ENCODE results near the gene C4orf46.

C4orf46 gene

DNA sequence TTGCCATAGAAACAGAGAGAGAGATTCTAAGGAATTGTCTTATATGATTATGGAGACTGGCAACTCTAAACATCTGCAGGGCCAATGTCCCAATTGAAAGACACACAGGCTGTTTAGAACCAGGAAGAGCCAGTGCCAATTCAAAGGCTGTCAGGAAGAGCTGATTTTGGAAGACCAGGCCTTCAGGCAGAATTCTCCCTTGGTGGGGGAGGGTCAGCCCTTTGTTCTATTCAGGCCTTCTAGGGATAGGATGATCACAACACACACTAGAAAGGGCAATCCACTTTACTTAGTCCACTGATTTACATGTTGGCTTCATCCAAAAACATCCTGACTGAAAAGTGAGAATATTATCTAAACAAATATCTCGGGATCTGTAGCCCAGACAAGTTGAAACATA, 15.2 kb downstream of the C4orf46 start (continued):
- TF ChIP-seq ZNF768 (tag by site-specific recombination; IDR thresholded peaks at IDR 0.05) (no peak), ZNF132 (tag by site-specific recombination; IDR thresholded peaks at IDR 0.05; ENCODE audit: borderline replicate concordance) (no peak), ZNF843 (tag by site-specific recombination; IDR thresholded peaks at IDR 0.05) (no peak), EGR2 (tag by site-specific recombination; IDR thresholded peaks at IDR 0.05; ENCODE audit: low read depth) (no peak), ZNF311 (tag by site-specific recombination; IDR thresholded peaks at IDR 0.05; ENCODE audit: borderline replicate concordance) (no peak), ZNF155 (tag by site-specific recombination; IDR thresholded peaks at IDR 0.05) (no peak), ZFP41 (tag by site-specific recombination; IDR thresholded peaks at IDR 0.05; ENCODE audit: borderline replicate concordance) (no peak), ZNF10 (tag by site-specific recombination; IDR thresholded peaks at IDR 0.05) (no peak), ZBTB1 (tag by site-specific recombination; IDR thresholded peaks at IDR 0.05) (no peak), ZNF184 (tag by site-specific recombination; IDR thresholded peaks at IDR 0.05) (no peak), ZNF239 (tag by site-specific recombination; IDR thresholded peaks at IDR 0.05) (no peak)
- TF ChIP-seq, protein P1, sequence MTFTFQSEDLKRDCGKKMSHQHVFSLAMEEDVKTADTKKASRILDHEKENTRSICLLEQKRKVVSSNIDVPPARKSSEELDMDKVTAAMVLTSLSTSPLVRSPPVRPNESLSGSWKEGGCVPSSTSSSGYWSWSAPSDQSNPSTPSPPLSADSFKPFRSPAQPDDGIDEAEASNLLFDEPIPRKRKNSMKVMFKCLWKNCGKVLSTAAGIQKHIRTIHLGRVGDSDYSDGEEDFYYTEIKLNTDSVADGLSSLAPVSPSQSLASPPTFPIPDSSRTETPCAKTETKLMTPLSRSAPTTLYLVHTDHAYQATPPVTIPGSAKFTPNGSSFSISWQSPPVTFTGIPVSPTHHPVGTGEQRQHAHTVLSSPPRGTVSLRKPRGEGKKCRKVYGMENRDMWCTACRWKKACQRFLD (tag by site-specific recombination; IDR thresholded peaks at IDR 0.05): no peak

DNA sequence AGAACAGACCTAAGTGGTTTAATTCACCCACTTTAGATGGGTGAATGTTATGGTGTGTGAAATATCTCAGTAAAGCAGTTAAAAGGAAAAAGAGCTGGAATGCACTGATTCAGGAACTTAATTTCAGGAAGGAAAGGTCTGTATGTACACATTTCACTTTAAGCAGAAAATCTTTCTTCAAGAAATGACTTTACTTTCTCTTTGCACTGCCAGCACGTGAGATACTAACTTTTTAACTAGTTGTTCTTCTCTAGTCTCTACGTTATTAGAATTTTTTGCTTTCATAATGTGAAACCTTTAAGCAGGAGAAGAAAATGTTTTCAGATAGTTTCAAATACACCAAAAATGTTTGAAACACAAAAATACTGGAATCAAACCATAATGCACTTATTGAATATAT, 18.8 kb downstream of the C4orf46 start:
- Histone ChIP-seq H3K4me3 (ENCODE audit: low read depth, low read length) (no peak overlapping the region), H3K36me3 (ENCODE audit: control insufficient read depth in 2 of 2, insufficient read depth in 1 of 2, low read length in 2 of 2) (no peaks in the 10 kb centered on the region), H3K27ac (ENCODE audit: extremely low read depth, low read depth, low read length) (no peak overlapping the region), H3K4me1 (ENCODE audit: control insufficient read depth, insufficient read depth, low read length) (no peaks in the 10 kb centered on the region), H3K9me3 (ENCODE audit: control insufficient read depth, insufficient read depth, low read depth, low read length) (no peaks in the 10 kb centered on the region)
- TF ChIP-seq SALL2 (tag by site-specific recombination; IDR thresholded peaks at IDR 0.05; ENCODE audit: borderline replicate concordance) (no peak), ZFHX2 (tag by site-specific recombination; conservative IDR thresholded peaks at IDR 0.05) (no peak), ZNF791 (tag by site-specific recombination; IDR thresholded peaks at IDR 0.05) (no peak), ZNF785 (tag by site-specific recombination; IDR thresholded peaks at IDR 0.05) (no peak), ZNF670 (tag by site-specific recombination; IDR thresholded peaks at IDR 0.05; ENCODE audit: low read depth) (no peak), ZNF133 (tag by site-specific recombination; IDR thresholded peaks at IDR 0.05) (no peak), ZNF335 (tag by site-specific recombination; conservative IDR thresholded peaks at IDR 0.05) (no peak), ZNF114 (tag by site-specific recombination; IDR thresholded peaks at IDR 0.05) (no peak), ZNF248 (tag by site-specific recombination; IDR thresholded peaks at IDR 0.05) (no peak)
- TF ChIP-seq, protein P2, sequence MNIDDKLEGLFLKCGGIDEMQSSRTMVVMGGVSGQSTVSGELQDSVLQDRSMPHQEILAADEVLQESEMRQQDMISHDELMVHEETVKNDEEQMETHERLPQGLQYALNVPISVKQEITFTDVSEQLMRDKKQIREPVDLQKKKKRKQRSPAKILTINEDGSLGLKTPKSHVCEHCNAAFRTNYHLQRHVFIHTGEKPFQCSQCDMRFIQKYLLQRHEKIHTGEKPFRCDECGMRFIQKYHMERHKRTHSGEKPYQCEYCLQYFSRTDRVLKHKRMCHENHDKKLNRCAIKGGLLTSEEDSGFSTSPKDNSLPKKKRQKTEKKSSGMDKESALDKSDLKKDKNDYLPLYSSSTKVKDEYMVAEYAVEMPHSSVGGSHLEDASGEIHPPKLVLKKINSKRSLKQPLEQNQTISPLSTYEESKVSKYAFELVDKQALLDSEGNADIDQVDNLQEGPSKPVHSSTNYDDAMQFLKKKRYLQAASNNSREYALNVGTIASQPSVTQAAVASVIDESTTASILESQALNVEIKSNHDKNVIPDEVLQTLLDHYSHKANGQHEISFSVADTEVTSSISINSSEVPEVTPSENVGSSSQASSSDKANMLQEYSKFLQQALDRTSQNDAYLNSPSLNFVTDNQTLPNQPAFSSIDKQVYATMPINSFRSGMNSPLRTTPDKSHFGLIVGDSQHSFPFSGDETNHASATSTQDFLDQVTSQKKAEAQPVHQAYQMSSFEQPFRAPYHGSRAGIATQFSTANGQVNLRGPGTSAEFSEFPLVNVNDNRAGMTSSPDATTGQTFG (tag by site-specific recombination; IDR thresholded peaks at IDR 0.05; ENCODE audit: borderline replicate concordance): no peak
- TF ChIP-seq, protein P3, sequence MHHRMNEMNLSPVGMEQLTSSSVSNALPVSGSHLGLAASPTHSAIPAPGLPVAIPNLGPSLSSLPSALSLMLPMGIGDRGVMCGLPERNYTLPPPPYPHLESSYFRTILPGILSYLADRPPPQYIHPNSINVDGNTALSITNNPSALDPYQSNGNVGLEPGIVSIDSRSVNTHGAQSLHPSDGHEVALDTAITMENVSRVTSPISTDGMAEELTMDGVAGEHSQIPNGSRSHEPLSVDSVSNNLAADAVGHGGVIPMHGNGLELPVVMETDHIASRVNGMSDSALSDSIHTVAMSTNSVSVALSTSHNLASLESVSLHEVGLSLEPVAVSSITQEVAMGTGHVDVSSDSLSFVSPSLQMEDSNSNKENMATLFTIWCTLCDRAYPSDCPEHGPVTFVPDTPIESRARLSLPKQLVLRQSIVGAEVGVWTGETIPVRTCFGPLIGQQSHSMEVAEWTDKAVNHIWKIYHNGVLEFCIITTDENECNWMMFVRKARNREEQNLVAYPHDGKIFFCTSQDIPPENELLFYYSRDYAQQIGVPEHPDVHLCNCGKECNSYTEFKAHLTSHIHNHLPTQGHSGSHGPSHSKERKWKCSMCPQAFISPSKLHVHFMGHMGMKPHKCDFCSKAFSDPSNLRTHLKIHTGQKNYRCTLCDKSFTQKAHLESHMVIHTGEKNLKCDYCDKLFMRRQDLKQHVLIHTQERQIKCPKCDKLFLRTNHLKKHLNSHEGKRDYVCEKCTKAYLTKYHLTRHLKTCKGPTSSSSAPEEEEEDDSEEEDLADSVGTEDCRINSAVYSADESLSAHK (tag by site-specific recombination; IDR thresholded peaks at IDR 0.05): no peak
- TF ChIP-seq, protein P4, sequence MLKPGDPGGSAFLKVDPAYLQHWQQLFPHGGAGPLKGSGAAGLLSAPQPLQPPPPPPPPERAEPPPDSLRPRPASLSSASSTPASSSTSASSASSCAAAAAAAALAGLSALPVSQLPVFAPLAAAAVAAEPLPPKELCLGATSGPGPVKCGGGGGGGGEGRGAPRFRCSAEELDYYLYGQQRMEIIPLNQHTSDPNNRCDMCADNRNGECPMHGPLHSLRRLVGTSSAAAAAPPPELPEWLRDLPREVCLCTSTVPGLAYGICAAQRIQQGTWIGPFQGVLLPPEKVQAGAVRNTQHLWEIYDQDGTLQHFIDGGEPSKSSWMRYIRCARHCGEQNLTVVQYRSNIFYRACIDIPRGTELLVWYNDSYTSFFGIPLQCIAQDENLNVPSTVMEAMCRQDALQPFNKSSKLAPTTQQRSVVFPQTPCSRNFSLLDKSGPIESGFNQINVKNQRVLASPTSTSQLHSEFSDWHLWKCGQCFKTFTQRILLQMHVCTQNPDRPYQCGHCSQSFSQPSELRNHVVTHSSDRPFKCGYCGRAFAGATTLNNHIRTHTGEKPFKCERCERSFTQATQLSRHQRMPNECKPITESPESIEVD (tag by site-specific recombination; IDR thresholded peaks at IDR 0.05): no peak
- POLR2A ChIA-PET: no interaction called here
- CTCF ChIA-PET: interaction anchor here (0.6 to 0.8 kb wide), 2 partner anchors 187 to 261 kb away, joined by 3 to 4 read pairs; no protein-coding TSS in a partner anchor

Data from HEK293 (cell line).